GM19035 (cell line): ENCODE measurements around the gene PAPSS1.
"Not testable (repeated sequence)": the region's sequence is repeated elsewhere in the genome, so short reads cannot be mapped to it uniquely, and the experiment has no call there.

Experiments used
- ATAC-seq: cut with Tn5 transposase; IDR thresholded peaks from one replicate; pipeline ENCODE4 v1.9.1; 2021; ENCODE audit not compliant: unreplicated experiment

The PAPSS1 gene

DNA sequence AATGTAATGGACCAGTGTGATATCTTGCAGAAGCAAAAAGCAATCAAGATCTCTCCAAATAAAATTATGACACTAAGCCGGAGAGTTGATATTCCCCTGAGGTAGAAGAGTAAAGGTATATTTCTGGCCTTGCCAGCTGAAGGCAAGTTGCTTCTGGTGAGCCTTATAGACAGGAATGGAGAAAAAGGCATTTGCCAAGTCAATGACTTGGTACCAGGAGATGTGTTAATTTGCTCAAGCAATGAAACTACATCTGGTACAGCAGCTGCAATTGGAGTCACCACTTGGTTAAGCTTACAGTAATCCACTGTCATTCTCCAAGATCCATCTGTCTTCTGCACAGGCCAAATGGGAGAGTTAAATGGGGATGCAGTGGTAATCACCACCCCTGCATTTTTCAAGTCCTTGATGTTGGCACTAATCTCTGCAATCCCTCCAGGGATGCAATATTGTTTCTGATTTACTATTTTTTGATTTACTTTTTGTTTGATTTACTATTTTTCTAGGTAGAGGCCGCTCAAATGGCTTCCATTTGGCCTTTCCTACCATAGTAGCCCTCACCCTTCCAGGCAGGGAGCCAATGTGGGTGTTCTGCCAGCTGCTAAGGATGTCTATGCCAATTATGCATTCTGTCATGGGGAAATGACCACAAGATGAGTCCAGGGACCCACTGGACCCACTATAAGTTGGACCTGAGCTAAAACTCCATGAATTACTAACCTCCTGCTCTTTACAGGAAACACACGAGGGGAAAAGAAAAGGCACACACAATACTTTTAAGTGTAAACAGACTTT lies 6.3 kb upstream of the PAPSS1 start:
- ATAC-seq = not testable (repeated sequence)

DNA sequence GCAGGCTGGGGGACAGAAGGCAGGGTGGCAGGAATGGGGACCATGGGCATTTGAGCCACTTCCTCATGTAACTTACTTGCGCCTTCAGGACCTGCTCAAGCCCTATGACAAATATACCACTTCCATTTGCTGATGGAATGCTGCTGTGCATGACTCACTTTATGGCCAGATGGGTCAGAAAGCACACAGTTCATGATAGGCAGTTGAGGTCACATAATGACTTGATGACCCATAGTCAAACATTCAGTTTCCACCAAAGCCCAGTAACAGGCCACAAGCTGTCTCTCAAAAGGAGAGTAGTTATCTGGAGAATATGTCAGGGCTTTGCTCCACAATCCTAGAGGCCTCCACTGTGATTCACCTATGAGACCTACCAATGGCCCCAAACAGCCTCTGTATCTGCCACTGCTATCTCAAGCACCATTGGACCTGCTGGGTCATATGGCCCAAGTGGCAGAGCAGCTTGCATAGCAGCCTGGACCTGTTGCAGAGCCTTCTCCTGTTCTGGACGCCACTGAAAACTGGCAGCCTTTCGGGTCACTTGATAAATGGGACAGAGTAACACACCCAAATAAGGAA lies 5.3 kb upstream of the PAPSS1 start:
- no peak for ATAC-seq

DNA sequence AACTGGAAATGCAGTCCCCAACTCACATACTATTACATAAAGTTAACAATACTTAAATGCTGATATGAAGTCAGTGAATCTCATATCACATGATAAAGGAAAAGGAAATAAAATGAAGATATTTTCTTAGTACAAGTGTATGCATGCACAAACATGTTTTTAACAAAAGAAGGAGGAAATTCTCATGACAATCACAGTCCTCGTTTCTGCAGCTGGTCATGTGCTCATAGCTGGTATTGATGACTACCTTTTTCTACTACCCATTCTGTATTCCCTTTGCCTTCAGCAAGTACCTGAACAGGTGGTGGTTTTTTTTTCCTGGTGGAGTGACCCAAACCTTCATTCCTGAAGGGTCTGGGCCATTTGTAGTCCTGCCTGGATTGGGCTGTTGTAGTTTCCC lies 3.3 kb upstream of the PAPSS1 start:
- ATAC-seq = not testable (repeated sequence)

DNA sequence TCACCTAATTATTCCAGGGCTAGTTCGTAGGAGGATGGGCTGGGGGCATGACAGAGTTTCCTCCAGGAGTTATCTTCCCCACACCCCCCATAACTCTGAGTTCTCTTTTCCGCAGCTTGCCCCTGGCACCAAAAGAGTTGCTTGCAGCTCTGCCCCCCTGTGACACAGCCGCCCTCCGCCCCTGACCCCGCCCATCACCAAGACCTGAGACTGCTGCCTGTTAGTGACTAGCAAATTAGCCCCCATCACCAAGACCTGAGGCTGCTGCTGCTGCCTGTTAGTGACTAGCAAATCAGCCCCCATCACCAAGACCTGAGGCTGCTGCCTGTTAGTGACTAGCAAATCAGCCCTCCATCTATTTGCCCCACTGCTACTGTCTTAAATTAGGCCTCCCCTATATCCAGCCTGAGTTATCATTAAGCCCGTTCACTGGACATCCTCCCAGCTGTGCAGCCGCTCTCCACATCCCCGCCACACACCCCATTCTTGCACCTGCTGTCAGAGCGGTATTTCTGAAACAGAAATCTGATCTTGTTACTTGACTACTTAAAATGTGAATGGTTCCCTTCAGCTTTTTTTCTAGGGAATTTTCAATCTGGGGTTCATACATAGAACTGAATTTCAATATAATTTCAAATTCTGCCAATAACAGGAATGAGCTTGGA lies 1.5 kb upstream of the PAPSS1 start:
- ATAC-seq = no peak

DNA sequence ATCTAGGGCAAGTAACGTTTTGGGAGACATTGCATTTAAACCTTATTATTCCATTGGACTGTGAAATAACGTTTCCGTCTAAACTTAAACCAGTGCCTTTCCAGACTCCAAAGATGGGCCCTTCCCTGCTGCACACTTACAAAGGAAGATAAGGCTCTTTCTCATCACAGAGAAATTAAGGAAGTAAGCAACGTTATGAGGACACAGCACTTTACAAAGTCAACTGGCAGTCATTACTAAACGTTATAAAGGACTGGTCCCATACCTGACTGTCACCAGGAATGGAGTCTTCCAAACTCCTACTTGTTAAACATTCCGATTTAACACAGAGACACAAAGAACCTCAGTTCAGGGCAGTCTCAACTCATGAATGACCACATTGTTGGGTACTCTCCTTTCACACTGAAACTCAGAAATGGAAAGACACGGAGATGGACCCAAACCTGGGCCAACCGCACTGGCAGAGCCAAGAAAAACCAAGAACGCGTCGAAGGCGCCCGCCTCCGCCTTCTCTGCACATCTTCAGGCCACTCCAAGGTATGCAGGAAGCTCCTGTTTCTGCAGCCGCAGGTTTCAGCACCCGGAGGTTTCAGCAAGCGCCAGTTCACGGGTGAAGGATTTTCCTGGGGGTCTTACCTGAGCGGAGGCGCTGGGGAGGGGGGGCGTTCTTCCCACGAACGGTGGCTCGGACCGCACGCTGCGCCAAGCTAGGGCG lies 670 bp downstream of the PAPSS1 start:
- ATAC-seq = peak; percentile 6

DNA sequence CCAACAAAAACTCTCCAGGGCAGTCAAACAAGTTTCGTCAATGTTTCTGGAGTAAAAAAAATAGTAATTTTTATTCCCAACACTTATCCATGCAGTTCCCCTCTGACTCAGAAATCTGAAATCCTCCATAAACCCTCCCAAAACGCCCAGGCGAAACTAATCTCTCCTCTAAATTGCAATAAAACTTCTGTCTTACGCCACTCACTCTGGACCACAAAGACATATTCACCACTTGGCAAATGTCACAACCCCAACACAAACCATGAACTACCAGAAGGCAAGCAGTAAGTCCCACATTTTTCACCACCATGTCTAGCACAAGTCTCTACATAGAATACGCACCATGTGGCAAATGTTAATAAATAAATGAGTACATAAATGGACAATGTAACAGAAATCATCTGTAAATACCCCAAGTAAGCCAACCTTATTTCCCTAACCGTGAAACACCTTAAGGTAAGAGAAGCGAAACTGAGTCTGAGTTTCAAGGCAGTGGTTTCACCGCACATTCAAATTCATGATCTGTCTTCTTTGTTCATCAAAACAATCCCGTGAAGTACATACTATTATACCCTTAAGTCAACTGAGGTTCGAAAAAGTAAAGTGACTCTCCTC lies 1.6 kb downstream of the PAPSS1 start:
- peak; percentile 28 for ATAC-seq

DNA sequence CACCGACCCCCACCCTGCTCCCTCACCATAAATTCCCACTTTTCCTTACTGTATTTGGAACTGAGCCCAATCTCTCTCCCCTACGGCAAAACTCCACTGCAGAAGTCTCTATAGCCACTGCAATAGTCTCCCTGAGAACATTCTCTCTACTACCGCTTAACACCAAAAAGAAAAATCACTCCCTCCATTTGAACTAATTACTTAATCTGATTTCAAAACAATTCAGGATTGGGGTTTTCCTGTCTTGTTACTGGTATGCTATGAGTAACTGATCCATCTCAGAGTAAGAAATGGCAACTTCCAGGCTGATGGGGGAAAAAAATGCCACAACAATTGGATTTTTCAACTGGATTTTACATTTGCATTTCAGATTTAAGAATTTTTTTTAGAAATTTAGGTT lies 5.8 kb downstream of the PAPSS1 start:
- no peak for ATAC-seq

DNA sequence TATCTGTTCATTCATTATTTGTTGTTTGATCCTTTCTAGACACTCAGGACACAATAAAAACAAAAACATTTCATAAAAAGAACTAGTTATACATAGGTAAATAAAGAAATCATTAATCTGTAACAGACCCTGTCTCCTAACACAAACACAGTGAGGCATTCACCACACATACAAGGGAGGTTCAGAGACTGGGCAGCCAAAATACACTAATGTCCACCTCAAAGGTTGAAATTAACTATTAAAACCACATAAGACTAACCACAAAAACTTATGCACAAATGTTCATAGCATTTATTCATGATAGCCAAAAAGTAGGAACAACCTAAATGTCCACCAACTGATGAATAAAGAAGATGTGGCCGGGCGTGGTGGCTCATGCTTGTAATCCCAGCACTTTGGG lies 7.8 kb downstream of the PAPSS1 start:
- no peak for ATAC-seq

DNA sequence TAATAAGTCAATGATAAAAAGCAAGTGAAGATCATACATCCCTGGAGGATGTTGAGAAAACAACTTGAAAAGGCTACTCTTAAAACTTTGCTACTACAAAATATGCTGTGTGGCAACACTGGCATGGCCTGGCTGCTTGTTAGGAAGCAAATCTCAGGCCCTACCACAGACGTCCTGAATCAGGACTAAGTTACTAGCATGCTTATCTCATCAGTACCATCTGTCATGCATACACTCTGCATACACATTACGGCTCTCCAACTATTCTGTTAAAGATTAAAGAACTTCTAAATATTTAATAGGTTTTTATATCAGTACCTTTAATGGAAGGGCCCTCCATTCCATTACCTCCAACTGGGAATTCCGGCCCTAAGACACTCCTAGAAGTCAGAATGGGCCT lies 8.2 kb downstream of the PAPSS1 start:
- ATAC-seq = no peak

DNA sequence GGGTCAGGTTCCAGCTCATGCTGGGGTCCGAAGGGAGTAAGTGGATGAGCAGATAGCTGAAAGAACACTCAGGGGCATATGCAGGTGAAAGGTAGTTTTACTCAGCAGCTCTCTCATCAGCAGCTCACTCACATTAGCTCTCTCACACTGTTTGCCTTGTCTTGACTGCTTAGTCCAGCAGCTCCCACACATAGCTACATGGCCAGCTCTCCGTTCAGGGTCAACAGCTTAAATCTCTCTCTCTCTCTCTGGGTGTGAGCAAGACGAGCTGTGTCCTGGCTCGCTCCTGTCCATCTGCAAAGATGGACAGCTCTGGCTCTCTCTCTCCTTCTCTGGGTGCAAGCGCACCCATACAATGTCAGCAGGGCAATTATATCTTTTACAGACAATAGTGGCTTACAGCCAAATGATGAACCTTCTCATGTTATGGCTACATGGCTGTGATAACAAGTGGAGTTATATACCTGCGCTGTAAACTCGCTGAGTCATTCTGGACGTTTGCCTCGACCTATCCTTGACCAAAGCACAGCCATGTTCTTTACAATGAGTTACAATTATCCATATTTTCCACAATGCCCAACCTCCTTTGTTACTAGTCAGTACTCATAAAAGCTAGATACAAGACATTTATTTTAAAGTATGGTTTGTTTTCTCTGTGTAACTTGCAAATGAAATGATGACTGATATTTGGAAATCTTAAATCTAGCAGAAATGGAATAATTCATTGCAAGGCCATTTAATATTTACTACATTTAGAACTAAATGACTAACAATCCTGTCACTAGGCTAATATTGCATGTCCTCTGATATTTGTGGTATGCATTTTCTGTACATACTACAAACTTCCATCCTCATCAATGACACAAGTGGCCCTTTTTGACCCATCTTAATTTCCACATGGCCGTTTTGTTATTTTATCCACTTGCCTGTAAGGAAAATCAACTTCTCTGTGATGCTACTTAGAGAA lies 9.3 kb downstream of the PAPSS1 start:
- ATAC-seq = no peak

DNA sequence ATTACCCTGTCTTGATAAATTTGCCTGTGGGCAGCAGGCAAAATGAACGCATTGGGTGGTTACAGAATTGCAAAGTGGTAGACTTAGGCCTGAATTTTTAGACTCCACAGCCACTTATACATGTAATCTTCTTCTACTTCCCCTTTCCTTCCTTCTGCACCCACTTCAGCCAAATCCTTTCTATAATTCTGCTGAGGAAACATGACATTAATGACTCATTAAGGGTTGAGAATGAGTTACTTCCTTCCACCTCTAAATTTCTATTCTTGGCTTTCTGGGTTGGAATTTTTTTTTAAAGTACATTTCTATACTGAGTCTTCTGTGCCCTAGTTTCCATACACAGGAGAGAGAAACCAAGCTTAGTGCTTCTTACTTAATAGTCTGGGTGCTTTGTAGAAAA lies 10.1 kb downstream of the PAPSS1 start:
- ATAC-seq = no peak

DNA sequence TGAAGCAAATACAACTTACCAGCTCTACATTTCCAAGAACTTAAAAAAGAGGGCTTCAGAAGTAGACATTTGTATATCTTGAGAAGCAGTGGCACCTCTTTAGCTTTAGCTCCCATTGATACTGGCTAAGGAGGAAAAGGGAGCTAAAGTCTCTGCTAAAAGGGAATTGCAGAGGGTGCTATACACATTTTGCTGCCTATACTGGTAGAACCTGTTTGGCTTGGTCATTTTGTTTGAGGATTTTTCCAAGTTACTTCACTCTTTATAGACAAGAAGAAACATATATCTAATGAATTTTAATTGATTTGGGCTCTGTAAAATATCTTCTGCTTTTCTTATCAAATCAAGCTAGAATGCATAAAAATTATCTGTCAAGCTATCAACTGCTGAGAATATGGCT lies 11.8 kb downstream of the PAPSS1 start:
- ATAC-seq = no peak

DNA sequence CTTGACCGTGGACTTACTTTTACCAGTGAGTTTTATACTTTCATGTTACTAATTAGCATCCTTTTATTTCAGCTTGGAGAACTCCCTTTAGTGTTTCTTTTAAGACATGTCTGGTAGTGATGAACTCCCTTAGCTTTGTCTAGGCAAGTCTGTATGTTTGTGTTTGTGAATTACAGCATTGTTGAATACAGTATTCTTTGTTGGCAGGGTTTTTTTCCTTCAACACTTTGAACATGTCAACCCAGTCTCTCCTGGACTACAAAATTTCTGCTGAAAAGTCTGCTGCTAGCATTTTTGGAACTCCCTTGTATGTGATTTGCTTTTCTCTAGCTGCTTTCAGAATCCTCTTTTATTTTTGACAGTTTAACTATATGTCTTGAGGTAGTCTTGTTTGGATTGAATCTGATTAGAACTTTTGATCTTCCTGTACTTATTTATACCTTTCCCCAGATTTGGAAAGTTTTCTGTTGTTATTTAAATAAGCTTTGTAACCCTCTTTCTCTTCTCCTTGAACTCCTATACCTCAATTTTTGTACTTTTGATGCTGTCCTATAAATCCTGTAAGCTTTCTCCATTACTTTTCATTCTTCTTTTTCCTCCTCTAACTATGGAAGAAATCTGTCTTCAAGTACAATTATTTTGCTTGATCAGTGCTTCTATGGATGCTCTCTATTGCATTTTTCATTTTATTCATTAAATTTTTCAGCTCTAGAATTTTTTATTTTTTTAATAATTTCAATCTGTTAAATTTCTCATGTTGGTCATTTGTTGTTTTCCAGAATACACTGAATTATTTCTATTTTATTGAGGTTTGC lies 14.1 kb downstream of the PAPSS1 start:
- ATAC-seq = no peak

DNA sequence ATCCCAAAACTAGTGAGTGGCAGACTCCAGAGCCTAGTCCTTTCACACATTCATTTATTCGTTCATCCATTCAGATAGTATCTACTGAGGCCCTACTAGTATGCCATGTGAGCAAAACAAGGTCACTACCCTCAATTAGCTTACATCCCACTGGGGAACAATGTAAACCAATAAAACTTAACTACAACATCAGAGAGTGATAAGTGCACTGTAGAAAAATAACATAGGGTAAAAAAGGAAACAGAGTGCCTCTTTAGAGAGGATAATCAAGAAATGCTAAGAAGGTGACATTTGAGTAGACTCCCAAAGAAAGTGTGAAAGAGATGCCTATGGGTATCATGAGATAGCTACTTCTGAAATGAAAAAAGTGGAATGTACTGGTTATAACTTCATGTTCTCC lies 18.5 kb downstream of the PAPSS1 start:
- no peak for ATAC-seq

DNA sequence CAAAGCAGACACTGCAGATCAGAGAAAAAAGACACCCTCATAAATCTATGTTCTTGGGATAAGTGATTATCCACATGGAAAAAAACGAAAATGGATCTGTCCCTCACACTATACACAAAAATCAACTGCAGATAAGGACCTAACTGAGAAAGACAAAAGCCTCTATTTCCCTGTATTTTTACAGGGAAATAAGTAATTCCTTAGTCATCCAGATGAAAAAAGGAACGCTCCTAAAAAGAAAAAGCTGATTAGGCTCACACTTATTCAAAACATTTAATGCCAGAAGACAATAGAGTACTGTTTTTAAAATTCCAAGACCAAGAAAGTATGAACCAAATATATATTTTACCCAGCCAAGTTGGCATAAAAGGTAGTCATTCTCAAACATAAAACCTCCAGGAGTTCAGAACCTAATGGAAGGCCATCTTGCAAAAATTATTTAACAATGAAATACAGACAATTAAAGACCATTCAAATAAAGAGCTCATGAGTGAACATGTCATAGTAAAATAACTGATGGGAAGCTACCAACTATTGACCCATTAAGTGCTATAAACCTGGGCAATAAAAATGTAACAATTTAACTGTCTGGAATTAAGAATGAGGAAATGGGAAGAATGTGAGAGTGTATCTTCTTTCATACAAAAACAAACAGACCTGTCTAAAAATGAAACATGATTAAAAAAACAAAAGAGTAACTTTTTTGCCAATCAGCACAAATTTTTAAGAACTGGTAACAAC lies 20.4 kb downstream of the PAPSS1 start:
- ATAC-seq = no peak

DNA sequence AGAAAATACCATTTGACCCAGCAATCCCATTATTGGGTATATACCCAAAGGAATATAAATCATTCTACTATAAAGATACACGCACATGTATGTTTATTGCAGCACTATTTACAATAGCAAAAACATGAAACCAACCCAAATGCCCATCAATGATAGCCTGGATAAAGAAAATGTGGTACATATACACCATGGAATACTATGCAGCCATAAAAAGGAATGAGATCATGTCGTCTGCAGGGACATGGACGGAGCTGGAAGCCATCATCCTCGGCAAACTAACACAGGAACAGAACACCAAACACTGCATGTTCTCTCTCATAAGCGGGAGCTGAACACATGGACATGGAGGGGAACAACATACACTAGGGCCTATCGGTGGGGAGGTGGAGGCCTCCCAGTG lies 23.8 kb downstream of the PAPSS1 start:
- ATAC-seq = not testable (repeated sequence)

DNA sequence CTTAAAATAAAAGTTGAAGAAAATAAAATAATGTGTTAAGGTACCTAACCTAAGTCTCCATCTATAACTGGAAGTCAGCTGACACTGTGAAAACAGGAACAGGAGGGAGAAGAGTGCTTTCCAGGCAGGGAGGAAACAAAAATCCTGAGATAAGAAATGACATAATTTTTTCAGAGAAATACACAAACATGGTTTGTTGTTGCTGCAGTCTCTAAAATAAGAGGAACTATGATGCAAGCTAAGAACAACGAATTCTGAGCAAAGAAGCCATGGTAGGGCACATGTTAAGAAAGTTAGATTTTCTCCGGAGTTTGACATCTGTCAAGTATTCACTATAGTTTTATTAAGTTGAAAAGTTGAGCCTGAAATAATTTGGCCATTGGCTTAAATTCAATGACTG lies 26.9 kb downstream of the PAPSS1 start:
- ATAC-seq = no peak

DNA sequence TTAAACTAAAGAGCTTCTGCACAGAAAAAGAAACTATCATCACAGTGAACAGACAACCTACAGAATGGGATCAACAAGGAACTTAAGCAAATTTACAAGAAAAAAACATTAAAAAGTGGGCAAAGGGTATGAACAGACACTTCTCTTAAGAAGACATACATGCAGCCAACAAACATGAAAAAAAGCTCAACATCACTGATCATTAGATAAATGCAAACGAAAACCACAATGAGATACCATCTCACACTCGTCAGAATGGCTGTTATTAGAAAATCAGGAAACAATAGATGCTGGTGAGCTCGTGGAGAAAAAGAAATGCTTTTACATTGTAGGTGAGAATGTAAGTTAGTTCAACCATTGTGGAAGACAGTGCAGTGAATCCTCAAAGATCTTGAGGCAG lies 27.8 kb downstream of the PAPSS1 start:
- no peak for ATAC-seq

DNA sequence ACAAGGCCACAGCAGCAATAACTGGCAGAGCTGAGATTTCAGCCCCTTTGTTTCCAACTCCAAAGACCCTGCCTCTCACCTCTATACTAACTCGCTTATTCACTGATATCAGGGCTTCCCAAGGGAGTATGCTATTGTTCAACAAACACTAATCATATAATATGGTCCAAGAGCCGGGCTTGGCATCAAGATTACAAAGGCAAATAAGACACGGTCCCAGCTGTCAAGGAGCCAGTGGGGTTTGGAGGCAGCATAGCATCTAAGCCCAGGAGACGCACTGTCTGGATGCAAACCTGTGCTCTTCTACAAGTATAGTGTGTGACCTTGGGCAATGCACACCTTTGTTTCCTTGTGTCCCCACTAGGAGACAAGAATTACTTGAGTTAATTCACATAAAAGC lies 28.7 kb downstream of the PAPSS1 start:
- ATAC-seq = no peak
